ENCODE measurements around the gene REXO1. TPM values are rescaled to one million over a fixed set of nuclear protein-coding genes. Genes with fewer than 3 reads are reported as not detected.
A peak's percentile ranks its signal among the peaks of the same experiment; 100 is the strongest.

The REXO1 gene
- total and polyA plus RNA-seq, 2 of the 13 experiments (the other 11 are each of a cell fraction or from before 2014, with no cell fraction given) = 5.0 to 11.2 TPM

DNA sequence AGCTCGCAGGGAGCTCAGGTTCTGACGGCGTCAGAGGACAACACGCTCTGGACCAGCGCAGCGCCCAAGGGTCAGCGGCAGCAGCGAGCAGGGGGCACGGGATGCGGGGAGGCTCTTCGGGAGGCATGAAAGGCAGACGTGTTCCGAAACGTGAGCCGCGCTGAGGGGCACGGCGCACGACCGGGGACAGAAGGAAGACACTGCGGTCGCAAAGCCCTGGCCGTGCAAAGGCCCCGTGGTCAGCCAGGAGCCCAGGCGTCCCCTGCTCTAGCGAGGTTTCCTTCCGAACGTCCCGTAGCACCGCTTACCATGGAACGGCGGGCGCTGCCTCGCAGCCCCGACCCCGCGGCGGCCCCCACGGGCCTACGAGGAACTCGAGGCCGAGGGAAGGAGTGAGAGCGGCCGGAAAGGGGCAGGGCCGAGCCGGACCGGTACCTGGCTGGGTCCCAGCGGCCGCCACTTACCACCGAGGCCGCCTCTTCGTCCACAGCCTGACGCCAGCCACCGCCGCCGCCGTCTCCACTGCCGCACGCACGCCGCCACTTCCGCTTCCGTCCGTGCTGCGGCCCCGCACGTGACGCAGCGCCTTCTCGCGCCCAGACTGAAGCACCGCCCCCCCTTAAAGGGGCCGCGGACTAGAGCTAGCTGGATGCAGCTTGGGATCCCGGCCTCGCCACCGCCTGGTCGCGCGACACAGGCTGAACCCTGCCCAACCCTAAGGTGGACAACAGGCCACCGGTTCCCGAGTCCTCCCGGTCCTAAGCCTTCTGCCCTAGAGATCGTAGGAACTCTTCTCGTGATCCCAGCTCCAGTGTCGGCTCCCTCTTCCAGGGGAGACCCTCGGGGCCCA is 27.6 kb upstream of the REXO1 start (continued):
- TF ChIP-seq, protein P1, sequence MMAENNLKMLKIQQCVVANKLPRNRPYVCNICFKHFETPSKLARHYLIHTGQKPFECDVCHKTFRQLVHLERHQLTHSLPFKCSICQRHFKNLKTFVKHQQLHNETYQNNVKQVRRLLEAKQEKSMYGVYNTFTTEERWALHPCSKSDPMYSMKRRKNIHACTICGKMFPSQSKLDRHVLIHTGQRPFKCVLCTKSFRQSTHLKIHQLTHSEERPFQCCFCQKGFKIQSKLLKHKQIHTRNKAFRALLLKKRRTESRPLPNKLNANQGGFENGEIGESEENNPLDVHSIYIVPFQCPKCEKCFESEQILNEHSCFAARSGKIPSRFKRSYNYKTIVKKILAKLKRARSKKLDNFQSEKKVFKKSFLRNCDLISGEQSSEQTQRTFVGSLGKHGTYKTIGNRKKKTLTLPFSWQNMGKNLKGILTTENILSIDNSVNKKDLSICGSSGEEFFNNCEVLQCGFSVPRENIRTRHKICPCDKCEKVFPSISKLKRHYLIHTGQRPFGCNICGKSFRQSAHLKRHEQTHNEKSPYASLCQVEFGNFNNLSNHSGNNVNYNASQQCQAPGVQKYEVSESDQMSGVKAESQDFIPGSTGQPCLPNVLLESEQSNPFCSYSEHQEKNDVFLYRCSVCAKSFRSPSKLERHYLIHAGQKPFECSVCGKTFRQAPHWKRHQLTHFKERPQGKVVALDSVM (CRISPR knock-in tag; IDR thresholded peaks at IDR 0.05) = 0 out of 2 replicates have a peak, but pooled peaks have one; percentile 14
- TF ChIP-seq ZBTB38 (CRISPR knock-in tag; IDR thresholded peaks at IDR 0.05) = peak; percentile 92
- TF ChIP-seq, protein P2, sequence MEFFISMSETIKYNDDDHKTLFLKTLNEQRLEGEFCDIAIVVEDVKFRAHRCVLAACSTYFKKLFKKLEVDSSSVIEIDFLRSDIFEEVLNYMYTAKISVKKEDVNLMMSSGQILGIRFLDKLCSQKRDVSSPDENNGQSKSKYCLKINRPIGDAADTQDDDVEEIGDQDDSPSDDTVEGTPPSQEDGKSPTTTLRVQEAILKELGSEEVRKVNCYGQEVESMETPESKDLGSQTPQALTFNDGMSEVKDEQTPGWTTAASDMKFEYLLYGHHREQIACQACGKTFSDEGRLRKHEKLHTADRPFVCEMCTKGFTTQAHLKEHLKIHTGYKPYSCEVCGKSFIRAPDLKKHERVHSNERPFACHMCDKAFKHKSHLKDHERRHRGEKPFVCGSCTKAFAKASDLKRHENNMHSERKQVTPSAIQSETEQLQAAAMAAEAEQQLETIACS (CRISPR knock-in tag; IDR thresholded peaks at IDR 0.05) = peak; percentile 56; the same call in 1 of the 2 replicates
- TF ChIP-seq PHF21A (CRISPR knock-in tag; IDR thresholded peaks at IDR 0.05) = peak; percentile 24; the same call in 1 of the 2 replicates
- TF ChIP-seq, protein P3, sequence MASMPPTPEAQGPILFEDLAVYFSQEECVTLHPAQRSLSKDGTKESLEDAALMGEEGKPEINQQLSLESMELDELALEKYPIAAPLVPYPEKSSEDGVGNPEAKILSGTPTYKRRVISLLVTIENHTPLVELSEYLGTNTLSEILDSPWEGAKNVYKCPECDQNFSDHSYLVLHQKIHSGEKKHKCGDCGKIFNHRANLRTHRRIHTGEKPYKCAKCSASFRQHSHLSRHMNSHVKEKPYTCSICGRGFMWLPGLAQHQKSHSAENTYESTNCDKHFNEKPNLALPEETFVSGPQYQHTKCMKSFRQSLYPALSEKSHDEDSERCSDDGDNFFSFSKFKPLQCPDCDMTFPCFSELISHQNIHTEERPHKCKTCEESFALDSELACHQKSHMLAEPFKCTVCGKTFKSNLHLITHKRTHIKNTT (CRISPR knock-in tag; IDR thresholded peaks at IDR 0.05) = no peak
- TF ChIP-seq ZNF30 (CRISPR knock-in tag; IDR thresholded peaks at IDR 0.05) = 0 out of 2 replicates have a peak, but pooled peaks have one; percentile 55
- TF ChIP-seq, protein P4, sequence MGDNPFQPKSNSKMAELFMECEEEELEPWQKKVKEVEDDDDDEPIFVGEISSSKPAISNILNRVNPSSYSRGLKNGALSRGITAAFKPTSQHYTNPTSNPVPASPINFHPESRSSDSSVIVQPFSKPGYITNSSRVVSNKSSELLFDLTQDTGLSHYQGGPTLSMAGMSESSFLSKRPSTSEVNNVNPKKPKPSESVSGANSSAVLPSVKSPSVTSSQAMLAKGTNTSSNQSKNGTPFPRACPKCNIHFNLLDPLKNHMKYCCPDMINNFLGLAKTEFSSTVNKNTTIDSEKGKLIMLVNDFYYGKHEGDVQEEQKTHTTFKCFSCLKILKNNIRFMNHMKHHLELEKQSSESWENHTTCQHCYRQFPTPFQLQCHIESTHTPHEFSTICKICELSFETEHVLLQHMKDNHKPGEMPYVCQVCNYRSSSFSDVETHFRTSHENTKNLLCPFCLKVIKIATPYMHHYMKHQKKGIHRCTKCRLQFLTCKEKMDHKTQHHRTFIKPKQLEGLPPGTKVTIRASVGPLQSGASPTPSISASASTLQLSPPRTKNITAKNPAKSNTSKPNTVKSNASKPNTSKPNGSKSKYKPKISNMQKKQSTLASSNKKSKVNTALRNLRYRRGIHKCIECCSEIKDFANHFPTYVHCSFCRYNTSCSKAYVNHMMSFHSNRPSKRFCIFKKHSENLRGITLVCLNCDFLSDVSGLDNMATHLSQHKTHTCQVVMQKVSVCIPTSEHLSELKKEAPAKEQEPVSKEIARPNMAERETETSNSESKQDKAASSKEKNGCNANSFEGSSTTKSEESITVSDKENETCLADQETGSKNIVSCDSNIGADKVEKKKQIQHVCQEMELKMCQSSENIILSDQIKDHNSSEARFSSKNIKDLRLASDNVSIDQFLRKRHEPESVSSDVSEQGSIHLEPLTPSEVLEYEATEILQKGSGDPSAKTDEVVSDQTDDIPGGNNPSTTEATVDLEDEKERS (CRISPR knock-in tag; IDR thresholded peaks at IDR 0.05) = peak; percentile 73; the same call in 1 of the 2 replicates
- peak; percentile 96 for TF ChIP-seq MXD4 (CRISPR knock-in tag; IDR thresholded peaks at IDR 0.05)
- peak; percentile 97 for TF ChIP-seq SAFB2 (CRISPR knock-in tag; IDR thresholded peaks at IDR 0.05; ENCODE audit: borderline replicate concordance, low read depth)
- TF ChIP-seq SP140L (CRISPR knock-in tag; IDR thresholded peaks at IDR 0.05; ENCODE audit: borderline replicate concordance) = no peak
- TF ChIP-seq, protein P5, sequence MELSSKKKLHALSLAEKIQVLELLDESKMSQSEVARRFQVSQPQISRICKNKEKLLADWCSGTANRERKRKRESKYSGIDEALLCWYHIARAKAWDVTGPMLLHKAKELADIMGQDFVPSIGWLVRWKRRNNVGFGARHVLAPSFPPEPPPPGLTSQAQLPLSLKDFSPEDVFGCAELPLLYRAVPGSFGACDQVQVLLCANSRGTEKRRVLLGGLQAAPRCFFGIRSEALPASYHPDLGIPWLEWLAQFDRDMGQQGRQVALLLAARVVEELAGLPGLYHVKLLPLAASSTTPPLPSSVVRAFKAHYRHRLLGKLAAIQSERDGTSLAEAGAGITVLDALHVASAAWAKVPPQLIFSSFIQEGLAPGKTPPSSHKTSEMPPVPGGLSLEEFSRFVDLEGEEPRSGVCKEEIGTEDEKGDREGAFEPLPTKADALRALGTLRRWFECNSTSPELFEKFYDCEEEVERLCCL (CRISPR knock-in tag; IDR thresholded peaks at IDR 0.05; ENCODE audit: borderline replicate concordance) = peak; percentile 40; the same call in 1 of the 2 replicates
- TF ChIP-seq ASH2L (IDR thresholded peaks at IDR 0.05; ENCODE audit: insufficient read length, low read depth, low read length) = peak; percentile 78
- TF ChIP-seq ZFX (CRISPR knock-in tag; IDR thresholded peaks at IDR 0.05; ENCODE audit: low read depth) = peak; percentile 79
- no peak for TF ChIP-seq KLF15 (CRISPR knock-in tag; IDR thresholded peaks at IDR 0.05; ENCODE audit: borderline replicate concordance)
- TF ChIP-seq, protein P6, sequence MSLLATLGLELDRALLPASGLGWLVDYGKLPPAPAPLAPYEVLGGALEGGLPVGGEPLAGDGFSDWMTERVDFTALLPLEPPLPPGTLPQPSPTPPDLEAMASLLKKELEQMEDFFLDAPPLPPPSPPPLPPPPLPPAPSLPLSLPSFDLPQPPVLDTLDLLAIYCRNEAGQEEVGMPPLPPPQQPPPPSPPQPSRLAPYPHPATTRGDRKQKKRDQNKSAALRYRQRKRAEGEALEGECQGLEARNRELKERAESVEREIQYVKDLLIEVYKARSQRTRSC (CRISPR knock-in tag; IDR thresholded peaks at IDR 0.05; ENCODE audit: low read depth) = 0 out of 2 replicates have a peak, but pooled peaks have one; percentile 28
- no peak for TF ChIP-seq ZNF383 (CRISPR knock-in tag; IDR thresholded peaks at IDR 0.05; ENCODE audit: borderline replicate concordance)
- no peak for TF ChIP-seq PRPF4 (IDR thresholded peaks at IDR 0.05; ENCODE audit: low read depth, low read length, poor library complexity, severe bottlenecking)

Measured in HepG2 (cell line).